Measurements from ENCODE around the gene SLC26A1. TPM values are rescaled to one million over a fixed set of nuclear protein-coding genes. Genes with fewer than 3 reads are reported as not detected.
"Not testable (repeated sequence)": the region's sequence is repeated elsewhere in the genome, so short reads cannot be mapped to it uniquely, and the experiment has no call there.

SLC26A1 gene
- total RNA-seq, 1 experiment from 2014 or later, result 0.16 TPM

DNA sequence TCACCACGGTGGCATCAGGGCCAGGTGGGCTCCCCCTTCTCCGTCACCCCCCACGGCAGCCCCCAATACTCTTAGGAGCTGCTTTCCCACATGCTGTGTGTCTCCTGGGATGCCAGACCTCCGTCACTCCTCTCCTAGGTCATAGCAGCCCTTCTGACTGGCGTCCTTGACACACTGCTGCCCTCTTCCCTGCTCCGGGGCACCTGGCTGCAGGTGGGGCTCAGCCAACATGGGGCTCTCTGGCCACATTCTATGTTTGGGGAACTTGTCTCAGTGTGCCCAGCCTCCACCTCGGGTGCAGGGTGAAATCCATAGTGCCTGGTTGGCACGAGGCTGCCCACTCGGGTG lies 47.1 kb downstream of the SLC26A1 start:
- CTCF ChIA-PET, result no interaction called here
- Mint-ChIP-seq H3K4me3 (ENCODE audit: unreplicated experiment) (no peak overlapping the region), H3K4me1 (ENCODE audit: insufficient read depth, unreplicated experiment) (no peaks in the 10 kb centered on the region), H3K36me3 (ENCODE audit: insufficient read depth, unreplicated experiment) (no peaks in the 10 kb centered on the region), H3K9me3 (ENCODE audit: unreplicated experiment) (no peaks in the 10 kb centered on the region), H3K27me3 (ENCODE audit: insufficient read depth, unreplicated experiment) (no peaks in the 10 kb centered on the region), H3K27ac (ENCODE audit: low read depth, unreplicated experiment) (no peak overlapping the region)
- DNase-seq (ENCODE audit: unreplicated experiment), result no peak
- POLR2A ChIA-PET, result no interaction called here
- intact Hi-C loops (cut with micrococcal nuclease), result no loop called here
- no TSS peak for BruUV-seq (replicated peaks)
- no peak for TF ChIP-seq CTCF (IDR thresholded peaks at IDR 0.05; ENCODE audit: unreplicated experiment)

GRCh38 chr4:945274-946102 lies 47.7 kb downstream of the SLC26A1 start:
- no peaks in the 10 kb centered on the region for H3K36me3 Mint-ChIP-seq (ENCODE audit: insufficient read depth, unreplicated experiment)
- ChIA-PET POLR2A (no interaction called here), CTCF (interaction anchor here (0.6 kb wide), 1 partner anchor 180 kb away, joined by 4 read pairs; no protein-coding TSS in a partner anchor)
- TF ChIP-seq CTCF (IDR thresholded peaks at IDR 0.05; ENCODE audit: unreplicated experiment), result no peak
- H3K4me1 Mint-ChIP-seq (ENCODE audit: insufficient read depth, unreplicated experiment), result no peaks in the 10 kb centered on the region
- DNase-seq (ENCODE audit: unreplicated experiment), result no peak
- intact Hi-C loops (cut with micrococcal nuclease), result no loop called here
- H3K27me3 Mint-ChIP-seq (ENCODE audit: insufficient read depth, unreplicated experiment), result no peaks in the 10 kb centered on the region
- no TSS peak for BruUV-seq (replicated peaks)
- no peak overlapping the region for H3K27ac Mint-ChIP-seq (ENCODE audit: low read depth, unreplicated experiment)
- H3K9me3 Mint-ChIP-seq (ENCODE audit: unreplicated experiment), result no peaks in the 10 kb centered on the region
- no peak overlapping the region for H3K4me3 Mint-ChIP-seq (ENCODE audit: unreplicated experiment)

GRCh38 chr4:939508-939907 lies 53.7 kb downstream of the SLC26A1 start:
- CTCF ChIA-PET; H3K4me3 Mint-ChIP-seq (ENCODE audit: unreplicated experiment): not testable (repeated sequence)
- peaks cover 11% of the 10 kb centered on the region for H3K4me1 Mint-ChIP-seq (ENCODE audit: insufficient read depth, unreplicated experiment)

More at GRCh38 chr4:939508-939907, 53.7 kb downstream of the SLC26A1 start:
- H3K9me3 Mint-ChIP-seq (ENCODE audit: unreplicated experiment); H3K36me3 Mint-ChIP-seq (ENCODE audit: insufficient read depth, unreplicated experiment); H3K27ac Mint-ChIP-seq (ENCODE audit: low read depth, unreplicated experiment); BruUV-seq (replicated peaks); intact Hi-C loops (cut with micrococcal nuclease); DNase-seq (ENCODE audit: unreplicated experiment); H3K27me3 Mint-ChIP-seq (ENCODE audit: insufficient read depth, unreplicated experiment): not testable (repeated sequence)
- POLR2A ChIA-PET, result interaction anchor here (1.2 kb wide), 1 partner anchor 9 kb away, joined by 3 read pairs; no protein-coding TSS in a partner anchor

Other genes starting within 250 kb of the SLC26A1 start
- 2.7 and 3.5 TPM in 2 replicates for gene CPLX1, start 167.3 kb downstream of the SLC26A1 start, total RNA-seq (2022)
- 70.4 and 72.9 TPM in 2 replicates for gene GAK, start 61.1 kb downstream of the SLC26A1 start, total RNA-seq (2022)
- gene TMEM175, start 60.9 kb downstream of the SLC26A1 start, total RNA-seq (2022), result 22.5 and 28.9 TPM in 2 replicates
- 15.9 and 17.4 TPM in 2 replicates for gene DGKQ, start 19.8 kb downstream of the SLC26A1 start, total RNA-seq (2022)
- gene IDUA, start 6.4 kb downstream of the SLC26A1 start, total RNA-seq (2022), result 35.0 and 35.1 TPM in 2 replicates
- 33.5 and 33.6 TPM in 2 replicates for gene FGFRL1, start 18.2 kb upstream of the SLC26A1 start, total RNA-seq (2022)
- gene RNF212, start 120.2 kb upstream of the SLC26A1 start, total RNA-seq (2022), result not detected in 2 replicates
- gene SPON2, start 179.2 kb upstream of the SLC26A1 start, total RNA-seq (2022), result 0.54 and 0.64 TPM in 2 replicates